HG03175 (cell line): ENCODE measurements around the gene LIMS2.

Source experiments
- ATAC-seq: cut with Tn5 transposase; IDR thresholded peaks from one replicate; pipeline ENCODE4 v1.9.1; 2021; ENCODE audit warnings: mild to moderate bottlenecking, moderate library complexity; ENCODE audit not compliant: unreplicated experiment

LIMS2 gene

DNA sequence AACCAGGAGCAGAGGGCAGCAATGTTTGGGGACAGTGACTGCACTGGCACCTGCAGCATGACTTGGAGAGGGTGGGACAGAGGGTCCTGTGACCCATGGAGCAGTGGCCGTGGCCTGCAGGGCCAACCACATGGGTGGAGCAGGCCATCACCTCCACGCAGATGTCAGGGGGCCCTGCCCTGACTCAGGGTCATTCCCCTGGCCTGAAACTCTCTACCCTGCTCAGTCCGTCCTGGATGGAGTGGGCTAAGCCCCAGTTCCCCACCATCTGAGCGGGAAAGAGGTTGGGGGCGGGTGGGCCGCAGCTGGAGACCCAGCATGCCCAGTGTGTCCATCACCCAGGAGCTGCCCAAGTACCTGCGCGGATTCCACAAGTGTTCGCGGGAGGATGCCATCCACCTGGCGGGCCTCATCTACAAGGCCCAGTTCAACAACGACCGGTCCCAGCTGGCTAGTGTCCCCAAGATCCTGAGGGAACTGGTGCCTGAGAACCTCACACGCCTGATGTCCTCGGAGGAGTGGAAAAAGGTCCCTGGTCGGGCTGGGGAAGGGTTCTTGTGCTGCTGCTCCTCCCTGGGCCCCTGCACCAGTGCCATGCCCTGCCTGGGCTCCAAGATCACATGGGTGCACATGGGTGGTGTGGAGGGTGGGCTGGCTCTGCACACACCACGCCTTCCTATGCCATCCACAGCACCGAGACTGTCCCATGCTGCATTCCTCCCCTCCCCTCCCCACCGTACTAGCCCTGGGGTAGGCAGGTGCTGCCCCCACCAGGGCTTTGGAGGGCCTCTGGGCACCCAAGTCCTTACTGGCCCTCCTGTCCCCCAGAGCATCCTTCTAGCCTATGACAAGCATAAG, 39.7 kb downstream of the LIMS2 start:
- ATAC-seq, result no peak

DNA sequence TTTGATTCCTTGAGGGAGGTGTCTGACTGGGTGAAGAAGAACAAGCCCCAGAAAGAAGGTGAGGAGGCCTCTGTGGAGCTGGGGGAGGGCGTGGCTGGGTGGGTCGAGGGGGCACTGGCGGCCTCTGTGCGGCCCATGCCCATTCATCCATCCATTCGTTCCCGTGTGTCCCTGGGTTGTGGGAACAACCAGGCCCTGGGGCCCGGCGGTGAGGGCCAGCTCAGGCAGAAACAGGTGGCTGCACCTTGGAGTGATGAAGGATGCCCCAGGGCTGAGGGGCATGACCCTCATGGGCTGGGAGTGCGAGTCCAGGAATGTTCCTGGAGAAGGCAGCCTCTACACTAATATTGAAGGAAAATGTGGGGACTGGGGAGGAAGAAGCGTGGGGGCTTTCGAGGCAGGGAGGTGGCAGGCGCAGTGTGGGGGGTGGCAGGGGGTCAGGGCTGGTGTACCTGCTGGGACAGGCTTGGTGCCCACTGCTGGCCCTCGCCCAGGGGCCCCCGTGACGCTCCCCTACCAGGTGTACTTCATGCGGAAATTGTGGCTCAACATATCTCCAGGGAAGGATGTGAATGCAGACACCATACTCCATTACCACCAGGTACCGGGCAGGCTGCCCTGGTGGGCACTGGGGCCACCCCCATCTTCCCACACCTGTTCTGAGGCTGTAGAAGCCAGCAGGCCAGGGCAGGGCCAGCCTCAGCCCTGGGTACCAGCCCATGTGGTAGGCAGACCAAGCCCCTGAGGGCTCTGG, 40.5 kb downstream of the LIMS2 start:
- no peak for ATAC-seq

DNA sequence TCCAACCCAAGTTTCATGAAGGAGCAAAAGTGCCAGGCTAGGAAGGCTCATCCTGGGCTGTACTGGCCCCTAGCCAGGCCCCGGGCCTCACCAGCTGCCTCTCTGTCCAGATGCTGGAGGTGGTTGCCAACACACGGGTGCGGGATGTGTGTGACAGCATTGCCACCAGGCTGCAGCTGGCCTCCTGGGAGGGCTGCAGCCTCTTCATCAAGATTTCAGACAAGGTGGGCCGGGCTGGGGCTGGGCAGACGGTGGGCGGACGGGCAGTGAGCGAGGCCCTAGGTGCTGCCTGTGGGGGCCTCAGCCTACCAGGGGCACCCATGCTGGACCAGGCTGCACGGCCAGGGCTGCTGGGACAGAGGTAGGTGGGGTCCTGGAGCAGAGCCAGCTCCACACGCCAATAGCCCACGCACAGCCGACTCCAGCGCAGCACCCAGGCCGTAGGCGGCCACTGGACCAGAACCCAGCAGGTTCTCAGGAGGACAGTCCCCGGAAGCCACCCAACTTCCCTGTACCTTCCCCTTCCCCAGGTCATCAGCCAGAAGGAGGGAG, 41.2 kb downstream of the LIMS2 start:
- ATAC-seq, result no peak

DNA sequence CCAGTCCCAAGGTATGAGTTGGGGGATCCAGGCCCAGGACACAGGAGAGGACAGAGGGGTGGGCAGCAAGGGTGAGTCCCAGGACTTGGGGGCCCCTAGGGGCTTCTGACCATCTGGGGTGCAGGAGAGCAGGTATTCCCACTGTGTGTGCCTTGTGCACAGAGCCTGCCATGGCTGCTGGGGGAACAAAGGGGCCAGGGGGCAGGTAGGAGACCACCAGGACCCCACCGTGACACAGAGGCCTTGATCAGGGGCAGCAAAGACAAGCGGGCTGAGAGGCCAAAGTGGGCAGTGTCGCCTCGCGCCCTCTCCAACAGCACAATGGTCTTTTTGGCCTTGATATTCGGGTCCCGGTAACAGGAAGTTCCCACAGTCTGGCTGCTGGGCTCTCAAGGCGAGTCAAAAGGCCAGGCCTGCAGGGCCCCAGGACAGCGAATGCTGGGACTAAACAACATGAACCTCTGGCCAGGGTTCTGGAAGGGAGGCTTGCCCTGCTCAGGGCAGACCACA, 41.7 kb downstream of the LIMS2 start:
- ATAC-seq, result no peak

DNA sequence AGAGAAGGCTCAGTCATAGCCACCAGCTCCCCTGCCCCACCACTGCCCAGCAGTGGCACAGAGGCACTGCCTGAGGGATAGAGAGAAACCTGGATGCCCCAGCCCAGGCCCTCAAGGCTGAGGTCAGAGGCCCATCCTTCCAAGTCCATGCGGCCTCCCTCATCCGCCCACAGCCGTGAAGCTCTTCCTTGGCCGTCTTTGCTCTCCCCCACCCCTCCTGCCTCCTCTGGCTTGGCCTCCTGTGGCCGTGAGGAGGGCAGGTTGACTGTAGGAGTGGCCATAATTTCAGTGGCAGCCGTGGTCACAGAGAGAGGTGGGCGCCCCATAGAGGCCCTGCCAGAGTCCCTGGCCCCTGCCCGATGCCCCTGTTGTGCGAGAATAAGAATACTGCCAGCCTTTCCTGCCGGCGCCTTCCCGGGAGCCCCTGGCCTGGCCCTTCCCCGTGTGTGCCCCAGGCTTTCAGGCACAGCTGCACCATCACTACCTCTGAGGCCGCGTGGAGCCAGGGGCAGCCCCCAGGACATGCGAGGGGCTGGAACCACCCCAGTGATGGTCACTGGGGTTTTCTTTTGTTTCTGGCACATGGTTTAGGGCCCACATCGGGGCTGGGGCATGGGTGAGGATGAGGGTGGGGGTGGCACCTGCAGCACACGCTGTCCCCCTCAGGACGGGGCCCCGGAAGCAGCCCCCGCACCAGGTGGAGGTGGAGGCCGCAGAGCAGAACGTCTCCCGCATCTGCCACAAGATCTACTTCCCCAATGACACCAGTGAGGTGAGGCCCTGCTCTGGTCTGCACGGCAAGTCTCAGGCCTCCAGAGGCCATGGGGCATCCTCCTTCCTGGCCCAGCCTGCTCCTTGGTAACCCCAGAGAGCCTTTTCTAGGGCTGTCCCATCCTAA, 42.5 kb downstream of the LIMS2 start:
- ATAC-seq, result peak; percentile 60

DNA sequence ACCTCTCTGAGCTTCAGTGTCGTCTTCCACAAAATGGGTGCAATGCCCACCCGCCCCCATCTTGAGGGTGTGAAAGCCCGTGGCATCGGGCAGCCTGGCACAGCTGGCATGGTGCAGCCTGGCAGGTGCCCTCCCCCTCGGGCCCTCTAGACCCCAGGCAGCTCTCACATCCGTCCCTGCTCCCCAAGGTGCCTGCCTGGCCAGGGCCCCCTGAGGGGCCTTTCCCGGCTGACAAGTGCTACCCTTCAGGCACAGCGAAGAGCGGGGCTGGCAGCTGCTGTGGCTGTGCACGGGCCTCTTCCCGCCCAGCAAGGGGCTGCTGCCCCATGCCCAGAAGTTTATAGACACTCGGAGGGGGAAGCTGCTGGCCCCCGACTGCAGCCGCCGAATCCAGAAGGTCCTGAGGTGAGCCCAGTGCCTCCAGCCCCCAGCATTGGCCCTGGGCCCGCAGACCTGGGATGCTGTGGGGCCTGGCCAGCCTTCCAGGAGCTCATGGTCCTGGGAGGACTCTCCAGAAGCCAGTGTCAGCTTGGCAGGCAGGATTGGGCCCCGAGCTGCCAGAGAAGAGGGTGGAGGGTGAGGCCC, 43.2 kb downstream of the LIMS2 start:
- ATAC-seq, result no peak

DNA sequence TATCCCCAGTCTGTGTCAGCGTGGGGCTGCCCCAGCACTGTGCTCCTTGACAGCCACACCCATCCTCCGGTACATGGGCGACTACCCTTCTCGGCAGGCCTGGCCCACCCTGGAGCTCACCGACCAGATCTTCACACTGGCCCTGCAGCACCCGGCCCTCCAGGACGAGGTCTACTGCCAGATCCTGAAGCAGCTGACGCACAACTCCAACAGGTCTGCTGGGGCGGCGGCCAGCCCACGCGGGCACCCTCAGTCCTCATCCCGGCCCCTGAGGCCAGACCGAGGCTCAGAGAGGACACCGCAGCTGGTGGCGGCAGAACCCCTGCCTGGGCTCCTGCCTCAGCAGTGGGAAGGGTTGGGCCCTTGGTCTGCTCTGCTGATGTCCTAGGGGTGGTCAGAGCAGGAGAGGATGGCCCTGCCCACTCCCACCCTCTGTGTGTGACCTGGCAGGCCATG, 43.8 kb downstream of the LIMS2 start:
- ATAC-seq, result no peak

DNA sequence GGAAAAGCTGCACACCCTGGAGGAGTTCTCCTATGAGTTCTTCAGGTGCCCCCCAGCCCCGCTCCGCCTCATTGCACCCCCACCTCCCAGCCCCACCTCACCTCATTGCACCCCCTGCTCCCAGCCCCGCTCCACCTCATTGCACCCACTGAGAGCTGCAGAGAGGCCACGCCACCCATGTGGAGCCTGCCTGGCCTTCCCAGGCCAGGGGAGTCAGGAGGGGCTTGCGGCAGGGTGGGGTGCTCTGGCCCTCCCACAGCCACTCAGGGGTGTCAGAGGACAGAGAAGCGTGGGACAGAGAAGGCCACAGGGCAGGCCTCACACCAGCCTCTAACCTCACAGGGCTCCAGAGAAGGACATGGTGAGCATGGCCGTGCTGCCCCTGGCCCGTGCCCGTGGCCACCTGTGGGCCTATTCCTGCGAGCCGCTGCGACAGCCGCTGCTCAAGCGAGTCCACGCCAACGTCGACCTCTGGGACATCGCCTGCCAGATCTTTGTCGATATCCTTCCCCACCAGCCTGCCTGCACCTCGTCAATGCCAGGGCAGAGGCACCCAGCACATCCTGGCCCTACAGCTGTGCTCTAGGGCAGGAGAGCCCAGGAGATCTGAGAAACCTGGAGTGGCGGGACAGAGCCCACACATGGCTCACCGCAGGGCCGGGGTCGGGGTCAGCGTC, 44.3 kb downstream of the LIMS2 start:
- no peak for ATAC-seq

DNA sequence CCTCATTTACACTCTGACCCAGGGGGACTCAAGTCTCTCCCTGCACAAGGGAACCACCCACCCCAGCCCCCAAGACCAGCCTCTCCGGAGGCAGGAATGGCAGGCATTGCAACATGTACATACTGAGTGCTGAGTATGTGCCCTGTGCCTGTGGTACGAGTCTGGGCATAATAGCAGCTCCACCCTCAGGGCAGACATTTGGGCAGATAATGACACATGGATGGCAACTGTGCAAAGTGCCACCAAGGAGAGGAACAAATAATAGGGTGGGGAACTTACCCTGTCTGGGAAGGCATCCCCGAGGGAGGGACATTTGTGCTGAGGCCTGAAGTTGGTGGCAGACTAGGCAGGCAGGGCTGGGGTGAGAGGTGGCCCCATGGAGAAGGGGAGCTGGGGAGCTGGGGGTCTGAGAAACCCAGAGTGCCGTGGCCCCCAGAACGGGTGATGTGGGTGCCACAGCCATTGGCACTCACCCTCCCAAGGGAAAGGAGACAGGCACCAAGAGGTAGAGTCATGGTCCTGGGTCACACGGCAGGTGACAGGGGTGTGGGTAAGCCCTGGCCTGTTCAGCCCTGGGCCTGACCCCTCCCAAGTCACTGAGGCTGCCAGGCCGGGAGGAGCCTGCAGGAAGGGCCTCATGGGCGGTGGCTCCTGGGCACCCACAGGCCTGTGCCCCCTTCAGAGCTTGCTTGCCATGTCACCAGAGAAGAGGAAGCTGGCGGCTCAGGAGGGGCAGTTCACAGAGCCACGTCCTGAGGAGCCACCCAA, 45.0 kb downstream of the LIMS2 start:
- ATAC-seq, result no peak

DNA sequence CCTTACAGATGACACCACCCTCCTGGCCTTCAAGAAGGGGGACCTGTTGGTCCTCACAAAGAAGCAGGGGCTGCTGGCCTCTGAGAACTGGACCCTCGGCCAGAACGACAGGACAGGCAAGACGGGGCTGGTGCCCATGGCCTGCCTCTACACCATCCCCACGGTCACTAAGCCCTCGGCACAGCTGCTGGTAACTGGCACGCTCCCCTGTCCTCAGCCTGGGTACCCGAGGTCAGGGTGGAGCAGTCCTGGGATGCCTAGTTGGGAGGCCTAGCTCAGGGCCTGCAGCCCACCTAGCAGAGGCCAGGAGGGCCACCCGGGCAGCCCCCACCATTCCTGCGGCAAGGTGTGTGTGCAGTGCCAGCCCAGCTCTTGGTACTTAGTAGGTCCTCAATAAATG, 45.7 kb downstream of the LIMS2 start:
- ATAC-seq, result no peak

DNA sequence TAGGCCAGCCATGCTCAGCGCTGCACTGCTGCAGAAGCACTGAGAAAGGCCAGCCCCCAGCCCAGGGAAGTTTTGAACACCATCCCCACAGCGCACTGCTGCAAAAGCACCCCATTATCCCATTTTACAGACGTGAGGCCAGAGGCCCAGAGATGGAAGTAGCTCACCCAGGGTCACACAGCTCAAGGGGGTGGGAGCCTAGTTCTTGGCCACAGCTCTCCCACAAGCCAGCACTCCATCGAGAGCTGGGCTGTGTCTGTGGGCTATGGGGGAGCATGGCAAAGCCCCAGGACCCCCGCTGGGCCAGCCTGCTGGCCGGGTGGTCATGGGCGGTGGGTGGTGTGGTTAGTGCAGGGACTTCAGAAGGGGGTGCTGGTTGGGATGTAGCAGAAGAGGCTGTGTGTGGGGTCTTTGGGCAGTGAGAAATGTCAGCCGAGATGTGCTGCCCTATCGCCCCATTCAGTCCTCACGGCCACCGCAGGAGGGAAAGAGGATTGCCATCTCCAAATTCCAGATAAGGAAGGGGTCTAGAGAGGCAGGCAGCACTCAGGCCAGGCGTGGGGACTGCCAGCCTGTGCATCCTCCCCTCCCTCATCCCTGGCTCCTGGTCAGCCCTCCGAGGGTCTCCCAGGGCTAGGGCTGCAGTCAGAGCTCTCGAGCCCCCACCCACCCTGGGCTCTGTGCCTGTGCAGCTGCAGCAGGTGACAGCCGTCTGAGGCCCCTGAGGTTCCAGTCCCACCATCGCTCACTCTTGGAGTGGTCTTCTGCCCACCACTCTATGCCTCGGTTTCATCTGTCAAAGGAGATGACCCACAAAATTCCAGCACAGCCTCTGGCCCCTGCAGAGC, 46.3 kb downstream of the LIMS2 start:
- no peak for ATAC-seq

DNA sequence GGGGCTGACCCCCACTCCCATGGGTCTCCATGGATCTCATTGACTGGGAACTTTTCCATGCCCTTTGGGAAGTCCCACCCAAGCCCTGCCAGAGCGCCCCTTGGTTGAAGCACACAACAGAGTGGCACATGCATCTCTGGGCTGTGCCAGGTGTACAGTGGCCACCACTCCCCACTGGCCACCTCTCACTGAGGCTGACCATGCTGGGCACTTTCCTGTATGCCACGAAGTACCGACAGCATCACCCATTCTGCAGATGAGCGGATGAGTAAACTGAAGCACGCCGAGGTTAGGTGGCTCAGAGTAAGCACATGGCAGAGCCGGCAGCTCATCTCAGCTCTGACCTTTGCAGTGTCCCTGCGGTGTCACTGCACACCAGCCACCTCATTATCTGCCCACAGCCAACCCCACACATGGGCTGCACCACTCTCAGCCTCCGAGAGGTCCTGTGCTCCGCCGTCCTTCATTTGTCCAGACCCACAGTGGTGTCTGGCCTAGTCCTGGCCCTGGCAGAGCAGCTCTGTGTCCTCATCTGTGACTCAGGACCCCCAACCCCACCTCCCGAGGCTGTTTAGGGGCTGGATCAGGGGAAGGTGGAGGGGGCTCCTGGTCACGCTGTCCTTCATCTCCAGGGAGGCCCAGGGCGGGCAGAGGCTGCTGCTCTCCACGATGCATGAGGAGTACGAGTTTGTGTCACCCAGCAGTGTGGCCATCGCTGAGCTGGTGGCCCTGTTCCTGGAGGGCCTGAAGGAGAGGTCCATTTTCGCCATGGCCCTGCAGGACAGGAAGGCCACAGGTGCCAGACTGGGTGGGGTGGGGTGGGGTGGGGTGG, 47.4 kb downstream of the LIMS2 start:
- ATAC-seq, result no peak

DNA sequence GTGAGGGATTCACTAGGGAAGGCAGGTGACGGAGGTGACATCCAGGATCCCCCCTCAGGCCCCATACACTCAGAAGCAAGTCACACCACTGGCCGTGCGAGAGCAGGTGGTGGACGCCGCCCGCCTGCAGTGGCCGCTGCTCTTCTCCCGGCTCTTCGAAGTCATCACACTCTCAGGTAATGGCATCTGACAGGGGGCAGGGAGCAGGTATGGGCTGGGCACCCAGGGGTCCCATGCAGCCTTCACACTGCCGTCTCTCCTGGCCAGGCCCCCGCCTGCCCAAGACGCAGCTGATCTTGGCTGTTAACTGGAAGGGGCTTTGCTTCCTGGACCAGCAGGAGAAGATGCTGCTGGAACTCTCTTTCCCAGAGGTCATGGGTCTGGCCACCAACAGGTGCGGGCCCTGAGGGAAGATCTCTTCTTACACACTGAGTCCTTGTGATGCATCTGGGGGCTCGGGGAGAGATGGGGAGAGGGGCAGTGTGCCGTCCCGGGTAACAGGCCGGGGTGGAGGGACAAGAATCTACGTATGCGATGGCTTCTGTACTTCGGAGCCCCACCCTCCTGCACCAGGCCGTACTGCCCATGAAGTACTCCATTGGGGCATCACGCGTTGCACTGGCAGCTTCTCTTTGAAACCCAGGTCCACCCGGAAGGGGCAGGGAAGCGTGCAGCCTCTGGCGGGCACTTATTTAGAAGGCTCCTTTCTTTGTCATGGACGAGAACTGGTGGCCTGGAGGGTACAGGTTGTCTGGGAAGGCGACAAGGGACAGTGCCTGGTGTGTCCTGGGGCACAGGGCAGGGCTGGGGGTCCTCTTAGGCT, 48.2 kb downstream of the LIMS2 start:
- no peak for ATAC-seq

DNA sequence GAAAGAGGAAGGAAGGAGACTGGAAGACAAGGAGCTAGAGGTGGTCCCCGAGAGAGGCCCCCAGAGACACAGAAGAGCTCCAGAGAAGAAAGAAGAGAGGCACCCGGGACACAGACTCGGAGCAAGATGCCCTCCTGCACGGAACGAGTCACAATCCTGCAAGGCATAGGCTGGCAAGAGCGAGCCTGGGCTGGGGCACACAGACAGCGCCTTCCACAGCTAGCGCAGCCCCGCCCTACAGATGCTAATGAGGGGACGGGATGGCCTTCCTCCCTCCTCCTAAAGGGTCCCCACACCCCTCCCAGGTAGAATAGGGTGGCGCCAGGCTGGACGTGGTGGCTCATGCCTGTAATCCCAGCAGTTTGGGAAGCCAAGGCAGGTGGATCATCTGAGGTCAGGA, 49.2 kb downstream of the LIMS2 start:
- no peak for ATAC-seq

DNA sequence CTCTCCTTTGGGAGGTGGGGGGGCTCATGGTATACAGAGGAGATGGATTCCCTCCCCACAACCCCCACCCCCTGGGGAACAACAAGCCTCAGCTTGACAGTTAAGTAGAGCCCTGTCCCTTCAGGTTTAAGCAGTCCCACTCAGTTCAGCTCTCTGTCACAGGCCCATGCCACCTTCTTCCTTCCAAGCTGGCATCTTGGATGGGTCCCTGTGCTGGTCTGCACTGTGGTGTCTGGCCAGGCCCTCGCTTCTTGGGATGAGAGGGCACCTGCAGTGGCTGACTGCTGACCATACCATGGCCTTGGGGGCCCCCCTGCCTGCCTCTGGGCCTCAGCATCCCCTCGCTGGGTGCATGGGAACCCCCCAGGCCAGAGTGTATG, 49.8 kb downstream of the LIMS2 start:
- ATAC-seq, result no peak
